Mesenchymal stem cell (in vitro differentiated cells and primary cell): Measurements from ENCODE around the gene TTLL12.
A peak's percentile ranks its signal among the peaks of the same experiment; 100 is the strongest.

Experiments used
- DNase-seq: peaks from one replicate; pipeline ENCODE4 v3.0.0-alpha.2; 2013
- H2AFZ ChIP-seq: one replicate; pipeline ENCODE4 v1.6.1; 2013; ENCODE audit warnings: low read depth, mild to moderate bottlenecking, control low read depth, inconsistent platforms, low read length, moderate library complexity
- H2AK5ac ChIP-seq: 2 replicates; pipeline ENCODE4 v1.6.1; 2013; ENCODE audit warnings: low read length, moderate library complexity, mild to moderate bottlenecking, inconsistent platforms; ENCODE audit not compliant: severe bottlenecking
- H2BK120ac ChIP-seq: one replicate; pipeline ENCODE4 v1.6.1; 2013; ENCODE audit warnings: low read depth, mild to moderate bottlenecking, inconsistent platforms, low read length, moderate library complexity
- H2BK12ac ChIP-seq, 2 experiments: one replicate each; pipeline ENCODE4 v1.6.1; 2013; ENCODE audit warnings: inconsistent platforms in 2 of 2, low read length in 2 of 2, mild to moderate bottlenecking in 2 of 2, moderate library complexity in 2 of 2, control low read depth in 1 of 2
- H2BK15ac ChIP-seq: one replicate; pipeline ENCODE4 v1.6.1; 2013; ENCODE audit warnings: mild to moderate bottlenecking, low read depth, inconsistent platforms; ENCODE audit not compliant: poor library complexity, severe bottlenecking
- H2BK5ac ChIP-seq: 2 replicates; pipeline ENCODE4 v1.6.1; 2013; ENCODE audit warnings: low read depth, mild to moderate bottlenecking, low read length, control low read depth, inconsistent platforms; ENCODE audit not compliant: poor library complexity, severe bottlenecking
- H3K14ac ChIP-seq, 2 experiments: one replicate each; pipeline ENCODE4 v1.6.1; 2013; ENCODE audit warnings: inconsistent platforms in 2 of 2, low read length in 2 of 2, control low read depth in 1 of 2, mild to moderate bottlenecking in 1 of 2, moderate library complexity in 1 of 2
- H3K18ac ChIP-seq, 2 experiments: one replicate each; pipeline ENCODE4 v1.6.1; 2013; ENCODE audit warnings: inconsistent platforms in 2 of 2, low read length in 2 of 2, control low read depth in 1 of 2, low read depth in 1 of 2, mild to moderate bottlenecking in 1 of 2
- H3K23ac ChIP-seq, 2 experiments: one replicate each; pipeline ENCODE4 v1.6.1; 2013; ENCODE audit warnings: inconsistent platforms in 2 of 2, low read length in 2 of 2, mild to moderate bottlenecking in 2 of 2, moderate library complexity in 2 of 2, control low read depth in 1 of 2
- H3K27ac ChIP-seq: 2 replicates; pipeline ENCODE4 v1.5.1; 2013; ENCODE audit warnings: mild to moderate bottlenecking, moderate library complexity, low read length, control low read depth, inconsistent platforms; ENCODE audit not compliant: poor library complexity, severe bottlenecking
- H3K27me3 ChIP-seq, 2 experiments: 2 replicates each; pipeline versions ENCODE4 v1.6.1 to v1.7.0; 2013; ENCODE audit warnings: low read length in 2 of 2, mild to moderate bottlenecking in 2 of 2, moderate library complexity in 2 of 2, control low read depth in 1 of 2, inconsistent platforms in 1 of 2; ENCODE audit not compliant: control insufficient read depth in 1 of 2, insufficient read depth in 1 of 2
- H3K36me3 ChIP-seq, 2 experiments: 2 replicates each; pipeline versions ENCODE4 v1.6.1 to v1.7.0; 2013; ENCODE audit warnings: low read length in 2 of 2, control low read depth in 1 of 2, inconsistent platforms in 1 of 2, low read depth in 1 of 2, mild to moderate bottlenecking in 1 of 2; ENCODE audit not compliant: insufficient read depth in 2 of 2, control insufficient read depth in 1 of 2
- H3K4ac ChIP-seq, 2 experiments: one replicate each; pipeline ENCODE4 v1.6.1; 2013; ENCODE audit warnings: inconsistent platforms in 2 of 2, low read length in 2 of 2, mild to moderate bottlenecking in 2 of 2, moderate library complexity in 2 of 2, control low read depth in 1 of 2, low read depth in 1 of 2
- H3K4me1 ChIP-seq: 2 replicates; pipeline ENCODE4 v1.6.1; 2013; ENCODE audit warnings: low read depth, low read length, control low read depth; ENCODE audit not compliant: control insufficient read depth, insufficient read depth
- H3K4me2 ChIP-seq: 2 replicates; pipeline ENCODE4 v1.6.1; 2013; ENCODE audit warnings: low read length, mild to moderate bottlenecking, inconsistent platforms; ENCODE audit not compliant: poor library complexity, severe bottlenecking
- H3K4me3 ChIP-seq, 2 experiments: 2 replicates each; pipeline versions ENCODE4 v1.5.1 to v1.7.0; 2013; ENCODE audit warnings: low read length in 2 of 2, mild to moderate bottlenecking in 2 of 2, control low read depth in 1 of 2, low read depth in 1 of 2; ENCODE audit not compliant: insufficient read depth in 1 of 2
- H3K79me1 ChIP-seq: replicated peaks from 2 replicates; pipeline ENCODE4 v1.6.1; 2013; ENCODE audit warnings: mild to moderate bottlenecking, control low read depth, low read length, inconsistent platforms; ENCODE audit not compliant: poor library complexity, severe bottlenecking
- H3K9ac ChIP-seq: 2 replicates; pipeline ENCODE4 v1.7.0; 2013; ENCODE audit warnings: mild to moderate bottlenecking, low read length, moderate library complexity
- H3K9me3 ChIP-seq: 2 replicates; pipeline ENCODE4 v1.7.0; 2013; ENCODE audit warnings: mild to moderate bottlenecking, low read length; ENCODE audit not compliant: control insufficient read depth
- H4K8ac ChIP-seq: one replicate; pipeline ENCODE4 v1.6.1; 2013; ENCODE audit warnings: inconsistent platforms, mild to moderate bottlenecking, low read length, moderate library complexity
- H4K91ac ChIP-seq: one replicate; pipeline ENCODE4 v1.6.1; 2013; ENCODE audit warnings: mild to moderate bottlenecking, low read length, inconsistent platforms
- WGBS: methylation state at CpG from one replicate; pipeline ENCODE4 v1.1.7; 2013; ENCODE audit warnings: mixed read lengths; 5-methylcytosine and 5-hydroxymethylcytosine counted together

Gene TTLL12

GRCh38 chr22:43183496-43184277, 3.2 kb downstream of the TTLL12 start:
- H2BK5ac ChIP-seq: no peak overlapping the region
- H3K27ac ChIP-seq: no peak overlapping the region
- no peak overlapping the region for H3K4me2 ChIP-seq
- H3K4me3 ChIP-seq: no peak overlapping the region
- peak overlapping the region in 1 of 2 experiments; percentile 77 for H3K23ac ChIP-seq
- no peak overlapping the region for H2BK15ac ChIP-seq
- no peak overlapping the region for H2AK5ac ChIP-seq
- H3K18ac ChIP-seq: peak overlapping the region; percentile 48 to 63
- DNase-seq: peak; percentile 84
- no peak overlapping the region for H3K9ac ChIP-seq
- peaks cover 38% of the 10 kb centered on the region for H3K79me1 ChIP-seq
- H4K8ac ChIP-seq: no peak overlapping the region
- H3K9me3 ChIP-seq: no peaks in the 10 kb centered on the region
- H3K4me1 ChIP-seq: peaks cover 24% of the 10 kb centered on the region
- no peak overlapping the region for H2BK12ac ChIP-seq
- WGBS: 75% methylated on average over 12 of the region's 12 CpGs
- H3K14ac ChIP-seq: no peak overlapping the region
- no peak overlapping the region for H3K4ac ChIP-seq
- H3K36me3 ChIP-seq: peaks cover 24 to 37% of the 10 kb centered on the region in 2 experiments
- H3K27me3 ChIP-seq: no peaks in the 10 kb centered on the region
- no peak overlapping the region for H4K91ac ChIP-seq
- no peak overlapping the region for H2AFZ ChIP-seq
- H2BK120ac ChIP-seq: no peak overlapping the region

DNA sequence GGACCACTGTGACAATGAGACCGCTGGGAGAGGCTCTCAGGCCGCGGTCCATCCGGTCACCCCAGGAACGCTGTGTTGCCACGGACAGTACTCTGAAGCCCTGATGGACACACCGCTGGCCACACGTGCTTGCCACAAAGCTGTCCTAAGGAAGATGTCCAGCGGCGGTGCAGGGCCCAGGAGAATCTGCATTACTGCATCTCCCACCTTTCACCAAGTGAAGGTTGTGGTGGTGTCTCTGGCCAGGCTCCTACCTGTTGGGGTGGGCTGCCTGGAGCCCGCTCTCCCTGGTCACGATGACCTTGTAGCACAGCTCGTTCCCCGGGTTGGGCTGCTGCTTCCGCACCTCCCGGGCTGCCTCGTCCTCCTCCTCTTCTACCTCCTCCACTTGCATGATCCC, 4.2 kb downstream of the TTLL12 start:
- no peak overlapping the region for H2BK5ac ChIP-seq
- no peak overlapping the region for H4K8ac ChIP-seq
- no peak overlapping the region for H3K27ac ChIP-seq

DNA sequence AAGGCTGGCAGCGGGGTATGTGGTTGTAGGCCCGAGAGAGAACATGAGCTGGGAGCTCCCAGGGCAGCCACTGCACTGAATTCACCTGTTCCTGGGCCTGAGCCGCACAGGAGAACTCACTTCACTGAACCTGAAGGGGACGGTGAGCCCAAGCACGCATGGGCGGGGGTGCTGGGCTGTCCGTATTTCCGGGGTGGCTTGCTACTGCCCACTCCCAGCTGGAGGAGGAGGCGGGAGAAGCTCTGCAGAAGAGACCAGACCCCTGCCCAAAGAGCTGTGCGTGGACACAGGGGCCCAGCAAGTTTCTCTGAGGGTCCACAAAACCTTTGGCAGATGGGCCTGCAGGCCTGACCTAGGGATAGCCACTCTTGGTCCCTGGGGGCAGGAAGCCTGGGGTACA, 4.8 kb downstream of the TTLL12 start:
- H3K18ac ChIP-seq: no peak overlapping the region
- no peak overlapping the region for H3K4me3 ChIP-seq
- H3K9ac ChIP-seq: no peak overlapping the region
- H3K36me3 ChIP-seq: peaks cover 34 to 45% of the 10 kb centered on the region in 2 experiments
- H3K23ac ChIP-seq: no peak overlapping the region
- no peak for DNase-seq
- H2BK5ac ChIP-seq: no peak overlapping the region
- H3K27ac ChIP-seq: no peak overlapping the region
- H2BK12ac ChIP-seq: no peak overlapping the region
- WGBS: 89% methylated on average over 10 of the region's 10 CpGs
- no peaks in the 10 kb centered on the region for H3K27me3 ChIP-seq
- H2BK120ac ChIP-seq: no peak overlapping the region
- no peak overlapping the region for H3K4me2 ChIP-seq
- no peaks in the 10 kb centered on the region for H3K9me3 ChIP-seq
- H3K14ac ChIP-seq: no peak overlapping the region
- H4K91ac ChIP-seq: no peak overlapping the region
- H3K4ac ChIP-seq: no peak overlapping the region
- H4K8ac ChIP-seq: no peak overlapping the region
- H3K79me1 ChIP-seq: peaks cover 38% of the 10 kb centered on the region
- no peak overlapping the region for H2AFZ ChIP-seq
- H2BK15ac ChIP-seq: no peak overlapping the region
- peaks cover 24% of the 10 kb centered on the region for H3K4me1 ChIP-seq
- H2AK5ac ChIP-seq: no peak overlapping the region

More for the DNA sequence above, 4.2 kb downstream of the TTLL12 start:
- peaks cover 24% of the 10 kb centered on the region for H3K4me1 ChIP-seq
- no peak overlapping the region for H2AFZ ChIP-seq
- no peak overlapping the region for H3K4me3 ChIP-seq
- H2BK120ac ChIP-seq: no peak overlapping the region
- WGBS: 99% methylated on average over 14 of the region's 17 CpGs
- H3K18ac ChIP-seq: no peak overlapping the region
- no peak for DNase-seq
- H3K36me3 ChIP-seq: peaks cover 29 to 40% of the 10 kb centered on the region in 2 experiments
- H4K91ac ChIP-seq: no peak overlapping the region
- H3K23ac ChIP-seq: no peak overlapping the region
- no peaks in the 10 kb centered on the region for H3K9me3 ChIP-seq
- H2BK15ac ChIP-seq: no peak overlapping the region
- no peak overlapping the region for H2BK12ac ChIP-seq
- no peak overlapping the region for H3K14ac ChIP-seq
- no peak overlapping the region for H3K4ac ChIP-seq
- peaks cover 38% of the 10 kb centered on the region for H3K79me1 ChIP-seq
- no peaks in the 10 kb centered on the region for H3K27me3 ChIP-seq
- no peak overlapping the region for H3K4me2 ChIP-seq
- no peak overlapping the region for H2AK5ac ChIP-seq
- no peak overlapping the region for H3K9ac ChIP-seq

GRCh38 chr22:43181321-43182076, 5.4 kb downstream of the TTLL12 start:
- Histone ChIP-seq H3K79me1 (peaks cover 39% of the 10 kb centered on the region), H4K91ac (no peak overlapping the region), H3K27me3 (no peaks in the 10 kb centered on the region), H3K23ac (no peak overlapping the region), H3K27ac (no peak overlapping the region), H2AK5ac (no peak overlapping the region), H4K8ac (no peak overlapping the region), H3K9me3 (no peaks in the 10 kb centered on the region), H3K14ac (no peak overlapping the region), H3K9ac (no peak overlapping the region), H2AFZ (no peak overlapping the region), H2BK15ac (no peak overlapping the region), H2BK12ac (no peak overlapping the region), H3K4me1 (peaks cover 22% of the 10 kb centered on the region), H3K4me3 (no peak overlapping the region), H3K4me2 (no peak overlapping the region), H3K18ac (no peak overlapping the region), H2BK120ac (no peak overlapping the region), H2BK5ac (no peak overlapping the region), H3K4ac (no peak overlapping the region), H3K36me3 (peaks cover 34 to 50% of the 10 kb centered on the region in 2 experiments)
- WGBS: 92% methylated on average over 13 of the region's 13 CpGs
- DNase-seq: no peak
